Mucosa of gallbladder (tissue), 1 donor: ENCODE measurements around the gene GP9. TPM values are rescaled to one million over a fixed set of nuclear protein-coding genes. Genes with fewer than 3 reads are reported as not detected.

Source experiments
- DNase-seq: peaks from one replicate; pipeline ENCODE4 v3.0.0-alpha.2; 2020; ENCODE audit warnings: low spot score
- total RNA-seq: library from RNA; stranded (reverse); gene quantifications from one replicate; pipeline ENCODE4 v1.2.1, GENCODE V29; 2021
- donor health status: DM: no; HTN: no; CAD: no.

Gene GP9
- not detected for total RNA-seq

GRCh38 chr3:129060276-129061022, at the start of gene GP9:
Gene GP9 (plus strand): TSS chr3:129060779. CDS start chr3:129061740, 961 bp downstream.
- DNase-seq, result no peak

GRCh38 chr3:129013491-129013891, 47.1 kb upstream of the GP9 start:
- no peak for DNase-seq

GRCh38 chr3:129014148-129014547, 46.4 kb upstream of the GP9 start:
- no peak for DNase-seq

GRCh38 chr3:129014793-129015345, 45.7 kb upstream of the GP9 start:
- DNase-seq, result no peak

- no peak for DNase-seq
Measured at GRCh38 chr3:129015388-129016105, 45.0 kb upstream of the GP9 start.

- no peak for DNase-seq
Measured at GRCh38 chr3:129016356-129016719, 44.2 kb upstream of the GP9 start.

- no peak for DNase-seq
Measured at GRCh38 chr3:129016720-129017483, 43.7 kb upstream of the GP9 start.

GRCh38 chr3:129017484-129017899, 43.1 kb upstream of the GP9 start:
- no peak for DNase-seq

GRCh38 chr3:129018271-129018670, 42.3 kb upstream of the GP9 start:
- no peak for DNase-seq

- no peak for DNase-seq
Measured at GRCh38 chr3:129018751-129019150, 41.8 kb upstream of the GP9 start.

- no peak for DNase-seq
Measured at GRCh38 chr3:129019266-129019665, 41.3 kb upstream of the GP9 start.

GRCh38 chr3:129020691-129021090, 39.9 kb upstream of the GP9 start:
- DNase-seq, result no peak

- DNase-seq, result no peak
Measured at GRCh38 chr3:129021140-129021551, 39.4 kb upstream of the GP9 start.

GRCh38 chr3:129022114-129023007, 38.2 kb upstream of the GP9 start:
- DNase-seq, result peak; percentile 71

- DNase-seq, result no peak
Measured at GRCh38 chr3:129023008-129023358, 37.6 kb upstream of the GP9 start.

GRCh38 chr3:129023909-129024308, 36.7 kb upstream of the GP9 start:
- DNase-seq, result no peak

GRCh38 chr3:129025108-129025507, 35.5 kb upstream of the GP9 start:
- DNase-seq, result no peak

GRCh38 chr3:129025691-129026435, 34.7 kb upstream of the GP9 start:
- peak; percentile 57 for DNase-seq

- DNase-seq, result peak; percentile 92
Measured at GRCh38 chr3:129026728-129027543, 33.6 kb upstream of the GP9 start.

GRCh38 chr3:129027544-129027880, 33.1 kb upstream of the GP9 start:
- DNase-seq, result no peak
